Activated T-cell treated with anti-CD3 and anti-CD28 coated beads, Interleukin-2, amount 50 U/mL, for 72 hours (primary cell): ENCODE data around the gene DUSP19. TPM values are rescaled to one million over a fixed set of nuclear protein-coding genes. Genes with fewer than 3 reads are reported as not detected.

Source experiments
- ATAC-seq, 2 donors: fragments of 150-1000 bp; cut with Tn5 transposase; replicated peaks in 1 of 2; 2 replicates each; pipeline ENCODE4 v1.10.0; 2021; ENCODE audit warnings: moderate library complexity in 2 of 2, mild to moderate bottlenecking in 1 of 2
- DNase-seq, 2 donors: peaks; one replicate each; pipeline ENCODE4 v3.0.0; 2021 to 2022; ENCODE audit warnings: mixed read lengths in 1 of 2
- H3K27ac Mint-ChIP-seq: one replicate; pipeline ENCODE4 v1.8.0; 2022; ENCODE audit warnings: mild to moderate bottlenecking, moderate library complexity, mixed read lengths
- H3K27me3 Mint-ChIP-seq: one replicate; pipeline ENCODE4 v1.8.0; 2022; ENCODE audit warnings: low read depth, mixed read lengths
- H3K36me3 Mint-ChIP-seq, 2 donors: one replicate each; pipeline ENCODE4 v1.8.0; 2022; ENCODE audit warnings: mixed read lengths in 2 of 2, mild to moderate bottlenecking in 1 of 2; ENCODE audit not compliant: insufficient read depth in 2 of 2
- H3K4me1 Mint-ChIP-seq: one replicate; pipeline ENCODE4 v1.8.0; 2022; ENCODE audit warnings: low read depth, mixed read lengths
- H3K4me3 Mint-ChIP-seq, 2 donors: one replicate each; pipeline ENCODE4 v1.8.0; 2022; ENCODE audit warnings: mild to moderate bottlenecking in 2 of 2, mixed read lengths in 2 of 2, moderate library complexity in 2 of 2
- H3K9me3 Mint-ChIP-seq, 2 donors: one replicate each; pipeline ENCODE4 v1.8.0; 2022; ENCODE audit warnings: mixed read lengths in 2 of 2
- total RNA-seq, 2 donors: library from RNA; stranded (reverse); gene quantifications; one replicate each; pipeline ENCODE4 v1.2.3, GENCODE V29; 2022

DUSP19 gene
- total RNA-seq, result 1 to 10 TPM; 2.8 TPM

GRCh38 chr2:183078464-183079138 is at the start of gene DUSP19:
Gene DUSP19 (plus strand): TSS chr2:183078747. CDS start chr2:183078934, 187 bp downstream.
- Mint-ChIP-seq H3K27ac (peak within 1 kb of the TSS; percentile 88), H3K4me1 (peaks cover 9% of the 10 kb centered on the region), H3K4me3 (peak within 1 kb of the TSS; percentile 90 to 99), H3K27me3 (no peaks in the 10 kb centered on the region), H3K9me3 (no peaks in the 10 kb centered on the region), H3K36me3 (no peaks in the 10 kb centered on the region)
- DNase-seq (peak; percentile 85 to 88), ATAC-seq (peak; percentile 96 to 97)

GRCh38 chr2:183029219-183029618 is 49.3 kb upstream of the DUSP19 start:
- ATAC-seq (no peak), DNase-seq (no peak)
- no peak overlapping the region for H3K4me3 Mint-ChIP-seq
- peaks cover 46% of the 10 kb centered on the region for H3K27me3 Mint-ChIP-seq
- H3K4me1 Mint-ChIP-seq, result no peaks in the 10 kb centered on the region
- no peaks in the 10 kb centered on the region for H3K9me3 Mint-ChIP-seq
- no peaks in the 10 kb centered on the region for H3K36me3 Mint-ChIP-seq
- H3K27ac Mint-ChIP-seq, result no peak overlapping the region

GRCh38 chr2:183031911-183032794 is 46.4 kb upstream of the DUSP19 start:
- H3K27me3 Mint-ChIP-seq, result peaks cover 75% of the 10 kb centered on the region
- H3K27ac Mint-ChIP-seq, result no peak overlapping the region
- peaks cover 12% of the 10 kb centered on the region for H3K4me1 Mint-ChIP-seq

GRCh38 chr2:183033951-183034350 is 44.6 kb upstream of the DUSP19 start:
- H3K27ac Mint-ChIP-seq, result no peak overlapping the region
- H3K36me3 Mint-ChIP-seq, result no peaks in the 10 kb centered on the region
- H3K4me1 Mint-ChIP-seq, result peaks cover 19% of the 10 kb centered on the region
- no peaks in the 10 kb centered on the region for H3K9me3 Mint-ChIP-seq
- peaks cover 79% of the 10 kb centered on the region for H3K27me3 Mint-ChIP-seq
- ATAC-seq, result no peak
- H3K4me3 Mint-ChIP-seq, result no peak overlapping the region
- no peak for DNase-seq

More at GRCh38 chr2:183031911-183032794, 46.4 kb upstream of the DUSP19 start:
- ATAC-seq (no peak), DNase-seq (no peak)
- Mint-ChIP-seq H3K4me3 (no peak overlapping the region), H3K9me3 (no peaks in the 10 kb centered on the region), H3K36me3 (no peaks in the 10 kb centered on the region)

GRCh38 chr2:183034806-183035205 is 43.7 kb upstream of the DUSP19 start:
- peaks cover 79% of the 10 kb centered on the region for H3K27me3 Mint-ChIP-seq
- peaks cover 22% of the 10 kb centered on the region for H3K4me1 Mint-ChIP-seq
- no peaks in the 10 kb centered on the region for H3K36me3 Mint-ChIP-seq
- no peaks in the 10 kb centered on the region for H3K9me3 Mint-ChIP-seq
- no peak overlapping the region for H3K4me3 Mint-ChIP-seq
- H3K27ac Mint-ChIP-seq, result no peak overlapping the region
- ATAC-seq, result no peak
- DNase-seq, result no peak

- Mint-ChIP-seq H3K27ac (no peak overlapping the region), H3K36me3 (no peaks in the 10 kb centered on the region), H3K27me3 (peaks cover 79% of the 10 kb centered on the region), H3K4me1 (peaks cover 22% of the 10 kb centered on the region), H3K9me3 (no peaks in the 10 kb centered on the region), H3K4me3 (peak overlapping the region; percentile 5 to 58)
- no peak for DNase-seq
- ATAC-seq, result no peak
Observed at GRCh38 chr2:183035298-183035953, 43.1 kb upstream of the DUSP19 start.

GRCh38 chr2:183035954-183036669 is 42.4 kb upstream of the DUSP19 start:
- H3K36me3 Mint-ChIP-seq, result no peaks in the 10 kb centered on the region
- peak overlapping the region in 1 of 2 donors; percentile 92 for H3K4me3 Mint-ChIP-seq
- no peaks in the 10 kb centered on the region for H3K9me3 Mint-ChIP-seq
- peak overlapping the region; percentile 48 for H3K27ac Mint-ChIP-seq
- ATAC-seq, result no peak
- H3K4me1 Mint-ChIP-seq, result peaks cover 22% of the 10 kb centered on the region
- no peak for DNase-seq
- H3K27me3 Mint-ChIP-seq, result peaks cover 79% of the 10 kb centered on the region

GRCh38 chr2:183037074-183037552 is 41.4 kb upstream of the DUSP19 start:
- no peaks in the 10 kb centered on the region for H3K9me3 Mint-ChIP-seq
- peak overlapping the region; percentile 86 for H3K27ac Mint-ChIP-seq
- DNase-seq (no peak), ATAC-seq (no peak)
- peaks cover 22% of the 10 kb centered on the region for H3K4me1 Mint-ChIP-seq
- H3K4me3 Mint-ChIP-seq, result peak overlapping the region; percentile 76 to 92
- no peaks in the 10 kb centered on the region for H3K36me3 Mint-ChIP-seq
- peaks cover 81% of the 10 kb centered on the region for H3K27me3 Mint-ChIP-seq

GRCh38 chr2:183037553-183038340 is 40.8 kb upstream of the DUSP19 start:
- no peaks in the 10 kb centered on the region for H3K9me3 Mint-ChIP-seq
- peak overlapping the region; percentile 84 to 92 for H3K4me3 Mint-ChIP-seq
- H3K27me3 Mint-ChIP-seq, result peaks cover 83% of the 10 kb centered on the region
- peak; percentile 62 to 69 for ATAC-seq
- no peaks in the 10 kb centered on the region for H3K36me3 Mint-ChIP-seq
- H3K4me1 Mint-ChIP-seq, result peaks cover 22% of the 10 kb centered on the region
- DNase-seq, result peak; percentile 55 to 61
- H3K27ac Mint-ChIP-seq, result peak overlapping the region; percentile 86

GRCh38 chr2:183038341-183039300 is 39.9 kb upstream of the DUSP19 start, which contains the start of gene NCKAP1:
Gene NCKAP1 (minus strand): TSS chr2:183038457. CDS start chr2:183038099, 358 bp downstream.
- peaks cover 76% of the 10 kb centered on the region for H3K27me3 Mint-ChIP-seq
- peak within 1 kb of the TSS; percentile 84 to 92 for H3K4me3 Mint-ChIP-seq
- no peaks in the 10 kb centered on the region for H3K36me3 Mint-ChIP-seq
- ATAC-seq (peak; percentile 87), DNase-seq (peak; percentile 90 to 97)
- H3K9me3 Mint-ChIP-seq, result no peaks in the 10 kb centered on the region
- peak within 1 kb of the TSS; percentile 86 for H3K27ac Mint-ChIP-seq
- peaks cover 22% of the 10 kb centered on the region for H3K4me1 Mint-ChIP-seq

- Mint-ChIP-seq H3K36me3 (peaks cover 2% of the 10 kb centered on the region in 2 donors), H3K9me3 (peaks cover 0 to 2% of the 10 kb centered on the region in 2 donors), H3K4me3 (no peak overlapping the region), H3K27ac (no peak overlapping the region), H3K27me3 (peaks cover 59% of the 10 kb centered on the region), H3K4me1 (peaks cover 22% of the 10 kb centered on the region)
- ATAC-seq (no peak), DNase-seq (no peak)
Observed at GRCh38 chr2:183040604-183041003, 37.9 kb upstream of the DUSP19 start.
